ENCODE data around the gene HDLBP.
"Not testable (repeated sequence)": the region's sequence is repeated elsewhere in the genome, so short reads cannot be mapped to it uniquely, and the experiment has no call there.

Gene HDLBP

GRCh38 chr2:241296767-241297166, 18.7 kb downstream of the HDLBP start:
- Mint-ChIP-seq H3K27ac (no peak overlapping the region), H3K4me3 (no peak overlapping the region), H3K27me3 (no peaks in the 10 kb centered on the region), H3K4me1 (peaks cover 56% of the 10 kb centered on the region), H3K9me3 (no peaks in the 10 kb centered on the region)
- no peak for ATAC-seq
- no peak for DNase-seq

- ATAC-seq (no peak), DNase-seq (no peak)
- H3K4me3 Mint-ChIP-seq: no peak overlapping the region
- no peaks in the 10 kb centered on the region for H3K27me3 Mint-ChIP-seq
- H3K4me1 Mint-ChIP-seq: peaks cover 57% of the 10 kb centered on the region
- H3K9me3 Mint-ChIP-seq: no peaks in the 10 kb centered on the region
- H3K27ac Mint-ChIP-seq: no peak overlapping the region
Measured at GRCh38 chr2:241295326-241296095, 20.0 kb downstream of the HDLBP start.

- H3K4me3 Mint-ChIP-seq, H3K9me3 Mint-ChIP-seq, DNase-seq, H3K27ac Mint-ChIP-seq, ATAC-seq, H3K27me3 Mint-ChIP-seq: not testable (repeated sequence)
- peaks cover 55% of the 10 kb centered on the region for H3K4me1 Mint-ChIP-seq
Measured at GRCh38 chr2:241293378-241293797, 22.1 kb downstream of the HDLBP start.

- Mint-ChIP-seq H3K27me3 (no peaks in the 10 kb centered on the region), H3K27ac (no peak overlapping the region), H3K9me3 (no peaks in the 10 kb centered on the region), H3K4me1 (peaks cover 54% of the 10 kb centered on the region), H3K4me3 (no peak overlapping the region)
- no peak for DNase-seq
- no peak for ATAC-seq
Measured at GRCh38 chr2:241291977-241292376, 23.5 kb downstream of the HDLBP start.

- Mint-ChIP-seq H3K27me3 (no peaks in the 10 kb centered on the region), H3K4me1 (peaks cover 56% of the 10 kb centered on the region)
Measured at GRCh38 chr2:241291153-241291552, 24.3 kb downstream of the HDLBP start.

GRCh38 chr2:241289597-241289996, 25.9 kb downstream of the HDLBP start:
- H3K4me1 Mint-ChIP-seq: peaks cover 52% of the 10 kb centered on the region
- no peak for ATAC-seq

More at GRCh38 chr2:241291153-241291552, 24.3 kb downstream of the HDLBP start:
- Mint-ChIP-seq H3K27ac (no peak overlapping the region), H3K9me3 (no peaks in the 10 kb centered on the region), H3K4me3 (no peak overlapping the region)
- no peak for ATAC-seq
- DNase-seq: no peak

GRCh38 chr2:241289053-241289452, 26.4 kb downstream of the HDLBP start:
- DNase-seq: no peak
- no peaks in the 10 kb centered on the region for H3K9me3 Mint-ChIP-seq
- peak overlapping the region in 1 of 2 donors; percentile 31 for H3K27ac Mint-ChIP-seq
- peaks cover 57% of the 10 kb centered on the region for H3K4me1 Mint-ChIP-seq
- no peak overlapping the region for H3K4me3 Mint-ChIP-seq
- no peak for ATAC-seq
- H3K27me3 Mint-ChIP-seq: no peaks in the 10 kb centered on the region

More at GRCh38 chr2:241289597-241289996, 25.9 kb downstream of the HDLBP start:
- H3K4me3 Mint-ChIP-seq: no peak overlapping the region
- H3K9me3 Mint-ChIP-seq: no peaks in the 10 kb centered on the region
- no peak for DNase-seq
- no peaks in the 10 kb centered on the region for H3K27me3 Mint-ChIP-seq
- no peak overlapping the region for H3K27ac Mint-ChIP-seq

- ATAC-seq (no peak), DNase-seq (no peak)
- no peaks in the 10 kb centered on the region for H3K9me3 Mint-ChIP-seq
- no peaks in the 10 kb centered on the region for H3K27me3 Mint-ChIP-seq
- H3K27ac Mint-ChIP-seq: peak overlapping the region; percentile 31 to 48
- H3K4me3 Mint-ChIP-seq: no peak overlapping the region
- peaks cover 62% of the 10 kb centered on the region for H3K4me1 Mint-ChIP-seq
Measured at GRCh38 chr2:241288324-241288888, 27.1 kb downstream of the HDLBP start.

- ATAC-seq (no peak), DNase-seq (no peak)
- Mint-ChIP-seq H3K9me3 (no peaks in the 10 kb centered on the region), H3K4me1 (peaks cover 59% of the 10 kb centered on the region), H3K27me3 (no peaks in the 10 kb centered on the region), H3K4me3 (no peak overlapping the region), H3K27ac (no peak overlapping the region)
Measured at GRCh38 chr2:241286348-241287090, 29.0 kb downstream of the HDLBP start.

GRCh38 chr2:241285596-241285995, 29.9 kb downstream of the HDLBP start:
- no peaks in the 10 kb centered on the region for H3K9me3 Mint-ChIP-seq
- H3K27ac Mint-ChIP-seq: no peak overlapping the region
- H3K4me3 Mint-ChIP-seq: no peak overlapping the region
- ATAC-seq: no peak
- H3K27me3 Mint-ChIP-seq: no peaks in the 10 kb centered on the region
- H3K4me1 Mint-ChIP-seq: peaks cover 61% of the 10 kb centered on the region
- no peak for DNase-seq

- no peaks in the 10 kb centered on the region for H3K9me3 Mint-ChIP-seq
- peaks cover 49% of the 10 kb centered on the region for H3K4me1 Mint-ChIP-seq
- no peak for DNase-seq
- ATAC-seq: no peak
- no peak overlapping the region for H3K4me3 Mint-ChIP-seq
- H3K27me3 Mint-ChIP-seq: no peaks in the 10 kb centered on the region
- H3K27ac Mint-ChIP-seq: peak overlapping the region in 1 of 2 donors; percentile 1
Measured at GRCh38 chr2:241282555-241282954, 32.9 kb downstream of the HDLBP start.

GRCh38 chr2:241280291-241280690, 35.2 kb downstream of the HDLBP start:
- Mint-ChIP-seq H3K4me3 (no peak overlapping the region), H3K4me1 (peaks cover 46% of the 10 kb centered on the region), H3K27ac (no peak overlapping the region), H3K27me3 (no peaks in the 10 kb centered on the region), H3K9me3 (peaks cover 7 to 10% of the 10 kb centered on the region in 2 donors)
- DNase-seq (no peak), ATAC-seq (no peak)

- Mint-ChIP-seq H3K4me3 (no peak overlapping the region), H3K27me3 (no peaks in the 10 kb centered on the region), H3K9me3 (peaks cover 11 to 14% of the 10 kb centered on the region in 2 donors), H3K4me1 (peaks cover 46% of the 10 kb centered on the region), H3K27ac (peak overlapping the region in 1 of 2 donors; percentile 74)
- no peak for ATAC-seq
- DNase-seq: no peak
Measured at GRCh38 chr2:241279828-241280227, 35.6 kb downstream of the HDLBP start.

- H3K4me3 Mint-ChIP-seq: no peak overlapping the region
- ATAC-seq: no peak
- H3K9me3 Mint-ChIP-seq: peaks cover 11 to 15% of the 10 kb centered on the region in 2 donors
- peak overlapping the region in 1 of 2 donors; percentile 74 for H3K27ac Mint-ChIP-seq
- H3K27me3 Mint-ChIP-seq: no peaks in the 10 kb centered on the region
- peaks cover 47% of the 10 kb centered on the region for H3K4me1 Mint-ChIP-seq
- DNase-seq: no peak
Measured at GRCh38 chr2:241279413-241279812, 36.1 kb downstream of the HDLBP start.

GRCh38 chr2:241278306-241278705, 37.2 kb downstream of the HDLBP start:
- not testable (repeated sequence) for H3K27me3 Mint-ChIP-seq, H3K27ac Mint-ChIP-seq, ATAC-seq, H3K4me3 Mint-ChIP-seq, DNase-seq
- Mint-ChIP-seq H3K9me3 (peaks cover 11 to 15% of the 10 kb centered on the region in 2 donors), H3K4me1 (peaks cover 49% of the 10 kb centered on the region)

- Mint-ChIP-seq H3K27me3 (no peaks in the 10 kb centered on the region), H3K9me3 (peaks cover 11 to 15% of the 10 kb centered on the region in 2 donors), H3K27ac (no peak overlapping the region), H3K4me3 (no peak overlapping the region), H3K4me1 (peaks cover 51% of the 10 kb centered on the region)
- ATAC-seq (no peak), DNase-seq (no peak)
Measured at GRCh38 chr2:241275910-241276309, 39.6 kb downstream of the HDLBP start.
